T-cell (primary cell): ENCODE results near the gene SLCO3A1. TPM values are rescaled to one million over a fixed set of nuclear protein-coding genes. Genes with fewer than 3 reads are reported as not detected.

ENCODE experiments used
- ATAC-seq, 4 experiments: fragments of 200-7000 bp in 3 of 4; fragments of 150-1000 bp in 1 of 4; cut with Tn5 transposase; replicated peaks in 1 of 4; 1 replicate in 3 of 4; 2 replicates in 1 of 4; pipeline ENCODE4 v1.10.0; 2021; ENCODE audit warnings: moderate library complexity in 3 of 4, mild to moderate bottlenecking in 2 of 4, moderate number of reproducible peaks in 1 of 4
- CTCF ChIA-PET, 2 donors: fragments of 300-600 bp; sonication (Branson Sonifier 250); formaldehyde crosslinking; loops; one replicate each; lab custom pipeline; 2022; ENCODE audit warnings: antibody characterized with exemption in 2 of 2; lab: Charles Lee
- POLR2A ChIA-PET, 2 donors: fragments of 300-600 bp; sonication (Branson Sonifier 250); formaldehyde crosslinking; loops; one replicate each; lab custom pipeline; 2022; ENCODE audit warnings: antibody characterized with exemption in 2 of 2; lab: Charles Lee
- DNase-seq, 35 experiments: peaks; one replicate each; pipeline versions ENCODE4 v3.0.0 to v3.0.0-alpha.2; 2013 to 2023
- H3K27ac ChIP-seq: one replicate; pipeline ENCODE4 v1.5.1; 2013; ENCODE audit warnings: low read length
- H3K27me3 ChIP-seq, 2 experiments: replicated peaks in 1 of 2; 1 replicate in 1 of 2; 2 replicates in 1 of 2; pipeline versions ENCODE4 v1.6.1 to v1.7.0; 2013; ENCODE audit warnings: low read length in 1 of 2, mixed read lengths in 1 of 2; ENCODE audit not compliant: control insufficient read depth in 2 of 2, insufficient read depth in 2 of 2; ENCODE audit errors: extremely low read depth in 1 of 2
- H3K36me3 ChIP-seq, 2 donors: 1 replicate in 1 of 2; 2 replicates in 1 of 2; pipeline versions ENCODE4 v1.6.1 to v1.7.0; 2013; ENCODE audit warnings: low read length in 1 of 2; ENCODE audit not compliant: control insufficient read depth in 2 of 2, insufficient read depth in 1 of 2; ENCODE audit errors: extremely low read depth in 1 of 2
- H3K4me1 ChIP-seq, 2 experiments: 1 replicate in 1 of 2; 2 replicates in 1 of 2; pipeline versions ENCODE4 v1.6.1 to v1.7.0; 2013; ENCODE audit warnings: low read length in 2 of 2, mixed read lengths in 1 of 2; ENCODE audit not compliant: insufficient read depth in 2 of 2, control insufficient read depth in 1 of 2; ENCODE audit errors: extremely low read depth in 1 of 2
- H3K4me3 ChIP-seq, 2 donors: 1 replicate in 1 of 2; 2 replicates in 1 of 2; pipeline versions ENCODE4 v1.5.1 to v1.7.0; 2013; ENCODE audit warnings: mild to moderate bottlenecking in 2 of 2, low read length in 1 of 2, moderate library complexity in 1 of 2; ENCODE audit not compliant: control insufficient read depth in 1 of 2; ENCODE audit errors: extremely low read depth in 1 of 2
- H3K9me3 ChIP-seq: 2 replicates; pipeline ENCODE4 v1.7.0; 2013
- H3K27ac Mint-ChIP-seq, 2 donors: one replicate each; pipeline ENCODE4 v1.8.0; 2020 to 2021; ENCODE audit warnings: mild to moderate bottlenecking in 2 of 2, mixed read lengths in 2 of 2
- H3K27me3 Mint-ChIP-seq, 2 donors: one replicate each; pipeline ENCODE4 v1.8.0; 2021 to 2022; ENCODE audit warnings: mixed read lengths in 2 of 2
- H3K36me3 Mint-ChIP-seq: one replicate; pipeline ENCODE4 v1.8.0; 2021; ENCODE audit warnings: mixed read lengths
- H3K4me1 Mint-ChIP-seq, 3 donors: one replicate each; pipeline ENCODE4 v1.8.0; 2020 to 2022; ENCODE audit warnings: mixed read lengths in 3 of 3, mild to moderate bottlenecking in 1 of 3
- H3K4me3 Mint-ChIP-seq, 3 donors: one replicate each; pipeline ENCODE4 v1.8.0; 2020 to 2022; ENCODE audit warnings: mild to moderate bottlenecking in 3 of 3, mixed read lengths in 3 of 3, moderate library complexity in 3 of 3
- H3K9me3 Mint-ChIP-seq, 3 donors: one replicate each; pipeline ENCODE4 v1.8.0; 2020 to 2022; ENCODE audit warnings: mixed read lengths in 3 of 3
- WGBS: methylation state at CpG from one replicate; pipeline ENCODE4 v1.1.5; 2013; ENCODE audit warnings: missing lambda C conversion rate; ENCODE audit not compliant: insufficient coverage; 5-methylcytosine and 5-hydroxymethylcytosine counted together
- total RNA-seq, 35 experiments: library from RNA in 6 of 35; stranded (reverse) in 6 of 35; fragments of 120-200 nt in 1 of 35; gene quantifications; one replicate each; pipeline versions ENCODE4 v1.2.1 to v1.2.4 and lab custom pipeline; 2013 to 2026

The SLCO3A1 gene
- total RNA-seq, 5 donors from 2014 or later (not counting 1 experiment from before 2014, with no cell fraction given), result 26.2 to 52.2 (median 38.7) TPM

DNA sequence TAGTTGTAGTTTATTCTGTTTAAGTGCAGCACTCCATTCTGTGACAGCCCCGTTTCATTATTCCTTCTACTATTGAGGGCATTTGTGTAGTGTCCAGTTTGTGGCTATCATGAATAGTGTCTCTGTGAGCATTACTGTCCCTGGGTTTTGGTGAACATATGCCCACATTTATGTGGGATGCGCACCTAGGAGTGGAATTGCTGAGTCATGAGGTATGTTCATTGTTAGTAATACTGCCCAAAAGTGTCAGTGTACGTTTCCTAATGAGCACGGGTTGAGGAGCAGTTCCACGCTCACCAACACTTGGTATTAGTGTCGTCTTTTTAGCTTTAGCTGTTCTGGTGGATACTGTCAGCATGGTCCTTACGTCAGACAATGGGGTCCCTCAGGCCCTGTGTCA is 131.8 kb downstream of the SLCO3A1 start:
- Mint-ChIP-seq H3K27ac (no peak overlapping the region), H3K36me3 (no peaks in the 10 kb centered on the region)
- CTCF ChIA-PET, result no interaction called here

DNA sequence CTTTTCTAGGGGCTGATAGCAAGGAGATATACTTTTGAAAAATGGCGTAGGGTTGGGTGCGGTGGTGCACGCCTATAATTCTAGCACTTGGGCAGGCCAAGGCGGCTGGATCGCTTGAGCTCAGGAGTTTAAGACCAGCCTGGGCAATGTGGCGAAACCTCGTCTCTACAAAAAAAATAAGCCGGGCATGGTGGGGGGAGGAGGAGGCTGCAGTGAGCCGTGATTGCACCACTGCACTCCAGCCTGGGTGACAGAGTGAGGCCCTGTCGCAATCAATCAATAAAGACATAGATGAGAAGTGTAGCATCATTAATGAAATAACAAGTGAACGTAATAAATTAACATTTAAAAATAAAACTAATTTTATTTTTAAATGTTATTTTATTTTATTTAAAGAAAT is 134.6 kb downstream of the SLCO3A1 start:
- no peaks in the 10 kb centered on the region for H3K36me3 ChIP-seq
- no peak overlapping the region for H3K4me3 ChIP-seq
- ATAC-seq (no peak), DNase-seq (no peak)
- H3K4me1 Mint-ChIP-seq, result peaks cover 43 to 58% (median 52%) of the 10 kb centered on the region in 3 donors
- H3K4me1 ChIP-seq, result no peaks in the 10 kb centered on the region
- no peak overlapping the region for H3K27ac ChIP-seq
- no peaks in the 10 kb centered on the region for H3K27me3 Mint-ChIP-seq
- whole genome bisulfite sequencing, result 90% methylated on average over 7 of the region's 11 CpGs
- H3K9me3 ChIP-seq, result no peaks in the 10 kb centered on the region
- H3K27ac Mint-ChIP-seq, result no peak overlapping the region
- no peaks in the 10 kb centered on the region for H3K27me3 ChIP-seq
- CTCF ChIA-PET, result no interaction called here
- H3K9me3 Mint-ChIP-seq, result no peaks in the 10 kb centered on the region
- POLR2A ChIA-PET, result interaction anchor here in 1 of 2 donors (0.6 kb wide), 1 partner anchor 217 kb away, joined by 6 read pairs; no protein-coding TSS in a partner anchor
- no peak overlapping the region for H3K4me3 Mint-ChIP-seq
- no peaks in the 10 kb centered on the region for H3K36me3 Mint-ChIP-seq

More for the DNA sequence above, 131.8 kb downstream of the SLCO3A1 start:
- Histone ChIP-seq H3K27ac (no peak overlapping the region), H3K36me3 (no peaks in the 10 kb centered on the region), H3K27me3 (no peaks in the 10 kb centered on the region), H3K4me3 (no peak overlapping the region), H3K4me1 (no peaks in the 10 kb centered on the region), H3K9me3 (no peaks in the 10 kb centered on the region)
- DNase-seq (no peak), ATAC-seq (no peak)
- WGBS, result 87% methylated on average over 6 of the region's 7 CpGs
- POLR2A ChIA-PET, result no interaction called here
- H3K27me3 Mint-ChIP-seq, result no peaks in the 10 kb centered on the region
- H3K4me3 Mint-ChIP-seq, result no peak overlapping the region
- H3K9me3 Mint-ChIP-seq, result no peaks in the 10 kb centered on the region
- H3K4me1 Mint-ChIP-seq, result peaks cover 25 to 47% (median 39%) of the 10 kb centered on the region in 3 donors

DNA sequence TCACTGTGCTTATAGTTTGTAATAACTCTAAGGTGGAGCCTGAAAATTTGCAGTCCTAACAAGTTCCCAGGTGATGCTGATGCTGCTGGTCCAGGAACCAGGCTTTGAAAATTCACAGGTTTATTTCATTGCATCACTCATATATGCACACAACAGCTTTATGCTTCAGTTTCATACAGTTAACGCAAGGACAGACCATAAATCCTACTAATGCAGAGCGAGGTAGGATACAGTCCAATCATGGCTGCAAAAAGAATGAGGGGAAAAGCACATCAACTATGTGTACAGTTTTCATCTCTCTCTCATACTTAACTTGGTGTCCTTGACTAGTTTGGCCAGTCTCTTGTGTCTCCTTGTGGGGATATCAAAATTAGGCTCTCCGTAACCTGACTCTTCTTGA is 135.1 kb downstream of the SLCO3A1 start:
- no peak overlapping the region for H3K27ac ChIP-seq

DNA sequence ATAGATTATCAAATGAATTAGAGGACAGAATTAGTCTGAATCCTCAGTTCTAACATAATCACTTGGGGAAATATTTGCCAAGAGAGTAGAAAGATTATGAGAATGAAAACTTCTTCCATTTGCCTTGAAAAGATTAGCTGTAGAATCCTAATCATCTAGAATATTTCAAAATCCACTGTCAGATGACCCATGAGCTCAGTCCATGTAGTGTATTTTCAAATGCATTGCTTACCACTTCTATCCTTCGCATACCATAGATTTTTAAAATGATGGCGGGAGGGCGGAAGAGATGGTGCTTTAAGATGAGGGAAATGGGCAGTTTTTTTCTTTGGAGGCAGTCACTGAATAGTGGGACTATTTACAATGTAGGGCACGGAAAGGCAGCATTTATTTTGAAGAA is 136.3 kb downstream of the SLCO3A1 start:
- Mint-ChIP-seq H3K4me3 (no peak overlapping the region), H3K27ac (no peak overlapping the region), H3K36me3 (peaks cover 7% of the 10 kb centered on the region), H3K9me3 (no peaks in the 10 kb centered on the region), H3K4me1 (peaks cover 45 to 66% (median 53%) of the 10 kb centered on the region in 3 donors), H3K27me3 (no peaks in the 10 kb centered on the region)
- ATAC-seq (no peak), DNase-seq (no peak)
- Histone ChIP-seq H3K4me1 (no peaks in the 10 kb centered on the region), H3K27me3 (no peaks in the 10 kb centered on the region), H3K4me3 (no peak overlapping the region), H3K27ac (no peak overlapping the region), H3K9me3 (no peaks in the 10 kb centered on the region), H3K36me3 (no peaks in the 10 kb centered on the region)
- POLR2A ChIA-PET, result interaction anchor here in 1 of 2 donors (0.6 kb wide), 1 partner anchor 12 kb away, joined by 9 read pairs; no protein-coding TSS in a partner anchor
- WGBS, result 100% methylated on average over 1 of the region's 4 CpGs
- CTCF ChIA-PET, result no interaction called here

More for the DNA sequence above, 135.1 kb downstream of the SLCO3A1 start:
- no peak overlapping the region for H3K4me3 ChIP-seq
- no peaks in the 10 kb centered on the region for H3K27me3 ChIP-seq
- H3K27ac Mint-ChIP-seq, result no peak overlapping the region
- no peaks in the 10 kb centered on the region for H3K36me3 ChIP-seq
- H3K9me3 Mint-ChIP-seq, result no peaks in the 10 kb centered on the region
- WGBS, result 100% methylated on average over 1 of the region's 3 CpGs
- no peaks in the 10 kb centered on the region for H3K27me3 Mint-ChIP-seq
- H3K9me3 ChIP-seq, result no peaks in the 10 kb centered on the region
- no peak overlapping the region for H3K4me3 Mint-ChIP-seq
- H3K36me3 Mint-ChIP-seq, result peaks cover 3% of the 10 kb centered on the region
- peaks cover 46 to 60% (median 54%) of the 10 kb centered on the region in 3 donors for H3K4me1 Mint-ChIP-seq
- no peaks in the 10 kb centered on the region for H3K4me1 ChIP-seq
- DNase-seq, result no peak
- ATAC-seq, result no peak
- ChIA-PET CTCF (no interaction called here), POLR2A (no interaction called here)

DNA sequence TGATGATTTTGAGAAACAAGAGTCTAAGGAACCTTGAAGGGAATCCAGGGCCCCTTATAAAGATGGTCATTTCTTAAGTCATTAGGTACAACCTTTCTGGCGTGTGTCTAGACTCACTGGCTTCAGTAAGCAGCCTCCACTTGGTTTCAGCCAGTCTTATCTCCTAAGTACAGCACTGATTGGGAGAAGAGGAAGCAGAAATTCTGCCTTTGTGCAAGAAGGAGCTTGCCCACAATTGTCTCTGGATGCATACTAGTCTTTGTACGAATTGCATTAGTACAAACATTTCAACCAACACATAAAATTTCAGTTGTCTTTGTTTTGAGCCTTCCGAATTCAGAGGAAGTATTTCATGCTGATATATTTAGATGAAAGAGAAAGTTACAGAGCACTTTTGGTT is 139.4 kb downstream of the SLCO3A1 start:
- H3K4me3 Mint-ChIP-seq, result no peak overlapping the region
- Histone ChIP-seq H3K27ac (no peak overlapping the region), H3K4me3 (no peak overlapping the region), H3K27me3 (no peaks in the 10 kb centered on the region), H3K4me1 (no peaks in the 10 kb centered on the region), H3K9me3 (no peaks in the 10 kb centered on the region), H3K36me3 (no peaks in the 10 kb centered on the region)
- no peaks in the 10 kb centered on the region for H3K27me3 Mint-ChIP-seq
- ChIA-PET POLR2A (no interaction called here), CTCF (no interaction called here)
- WGBS, result no CpG with 5 or more reads among the region's 3 CpGs
- no peaks in the 10 kb centered on the region for H3K9me3 Mint-ChIP-seq
- peaks cover 7% of the 10 kb centered on the region for H3K36me3 Mint-ChIP-seq
- H3K4me1 Mint-ChIP-seq, result peaks cover 42 to 63% (median 44%) of the 10 kb centered on the region in 3 donors
- no peak for ATAC-seq
- no peak for DNase-seq
- no peak overlapping the region for H3K27ac Mint-ChIP-seq

DNA sequence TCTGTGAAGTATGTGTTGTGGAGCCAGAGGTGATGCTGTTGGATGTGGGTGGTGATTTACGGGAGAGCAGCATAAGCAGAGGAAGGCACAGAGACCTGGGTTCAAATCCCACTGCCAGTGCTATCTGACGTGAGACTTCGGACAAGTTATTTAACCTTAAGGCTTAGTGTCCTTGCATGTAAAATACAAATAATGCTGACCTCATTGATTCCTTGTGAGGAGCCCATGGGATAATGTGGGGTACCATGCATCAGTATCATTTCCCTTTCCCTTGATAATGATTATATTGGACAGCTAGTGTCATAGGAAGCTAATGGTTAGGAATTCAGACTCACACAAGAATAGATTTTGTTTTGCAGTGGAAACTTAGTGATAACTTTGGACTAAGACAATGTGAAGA is 141.6 kb downstream of the SLCO3A1 start:
- CTCF ChIA-PET, result no interaction called here
- H3K36me3 Mint-ChIP-seq, result peaks cover 7% of the 10 kb centered on the region
- H3K27ac Mint-ChIP-seq, result no peak overlapping the region

DNA sequence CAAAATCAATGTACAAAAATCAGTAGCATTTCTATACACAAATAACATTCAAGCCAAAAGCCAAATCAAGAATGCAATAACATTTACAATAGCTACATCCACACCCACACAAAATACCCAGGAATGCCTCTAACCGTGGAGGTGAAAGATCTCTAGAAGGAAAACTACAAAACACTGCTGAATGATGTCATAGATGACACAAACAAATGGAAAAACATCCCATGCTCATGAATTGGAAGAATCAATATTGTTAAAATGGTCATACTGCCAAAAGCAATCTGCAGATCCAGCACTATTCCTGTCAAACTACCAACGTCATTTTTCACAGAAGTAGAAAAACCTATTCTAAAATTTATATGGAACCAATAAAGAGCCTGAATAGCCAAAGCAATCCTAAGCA is 143.7 kb downstream of the SLCO3A1 start:
- POLR2A ChIA-PET, result no interaction called here
- peaks cover 16 to 53% (median 36%) of the 10 kb centered on the region in 3 donors for H3K4me1 Mint-ChIP-seq
- CTCF ChIA-PET, result no interaction called here
- WGBS, result no CpG with 5 or more reads among the region's 2 CpGs
- no peaks in the 10 kb centered on the region for H3K27me3 ChIP-seq
- H3K27ac ChIP-seq, result no peak overlapping the region
- no peak overlapping the region for H3K27ac Mint-ChIP-seq
- DNase-seq (no peak), ATAC-seq (no peak)
- H3K9me3 Mint-ChIP-seq, result no peaks in the 10 kb centered on the region
- H3K27me3 Mint-ChIP-seq, result no peaks in the 10 kb centered on the region
- H3K9me3 ChIP-seq, result no peaks in the 10 kb centered on the region
- peaks cover 7% of the 10 kb centered on the region for H3K36me3 Mint-ChIP-seq
- H3K4me1 ChIP-seq, result no peaks in the 10 kb centered on the region
- no peaks in the 10 kb centered on the region for H3K36me3 ChIP-seq
- H3K4me3 Mint-ChIP-seq, result no peak overlapping the region
- no peak overlapping the region for H3K4me3 ChIP-seq

More for the DNA sequence above, 141.6 kb downstream of the SLCO3A1 start:
- no peak for DNase-seq
- no peaks in the 10 kb centered on the region for H3K4me1 ChIP-seq
- H3K27me3 ChIP-seq, result no peaks in the 10 kb centered on the region
- no peaks in the 10 kb centered on the region for H3K27me3 Mint-ChIP-seq
- H3K4me1 Mint-ChIP-seq, result peaks cover 30 to 57% (median 38%) of the 10 kb centered on the region in 3 donors
- H3K4me3 Mint-ChIP-seq, result no peak overlapping the region
- POLR2A ChIA-PET, result no interaction called here
- no peak overlapping the region for H3K27ac ChIP-seq
- no peak overlapping the region for H3K4me3 ChIP-seq
- 100% methylated on average over 1 of the region's 3 CpGs for WGBS
- no peaks in the 10 kb centered on the region for H3K9me3 ChIP-seq
- ATAC-seq, result no peak
- H3K9me3 Mint-ChIP-seq, result no peaks in the 10 kb centered on the region
- H3K36me3 ChIP-seq, result no peaks in the 10 kb centered on the region
